22Rv1 (cell line): ENCODE results near the gene LIN7B.

Experiments
- ZFX ChIP-seq: fragments of 450-650 bp; IDR thresholded peaks from 2 replicates; pipeline ENCODE4 v1.6.1; 2017; ENCODE audit warnings: antibody characterized with exemption, borderline replicate concordance
- TF ChIP-seq, protein P1 (sequence below): fragments of 450-650 bp; IDR thresholded peaks from 2 replicates; pipeline ENCODE4 v1.5.1; 2017; ENCODE audit warnings: mild to moderate bottlenecking

DNA sequence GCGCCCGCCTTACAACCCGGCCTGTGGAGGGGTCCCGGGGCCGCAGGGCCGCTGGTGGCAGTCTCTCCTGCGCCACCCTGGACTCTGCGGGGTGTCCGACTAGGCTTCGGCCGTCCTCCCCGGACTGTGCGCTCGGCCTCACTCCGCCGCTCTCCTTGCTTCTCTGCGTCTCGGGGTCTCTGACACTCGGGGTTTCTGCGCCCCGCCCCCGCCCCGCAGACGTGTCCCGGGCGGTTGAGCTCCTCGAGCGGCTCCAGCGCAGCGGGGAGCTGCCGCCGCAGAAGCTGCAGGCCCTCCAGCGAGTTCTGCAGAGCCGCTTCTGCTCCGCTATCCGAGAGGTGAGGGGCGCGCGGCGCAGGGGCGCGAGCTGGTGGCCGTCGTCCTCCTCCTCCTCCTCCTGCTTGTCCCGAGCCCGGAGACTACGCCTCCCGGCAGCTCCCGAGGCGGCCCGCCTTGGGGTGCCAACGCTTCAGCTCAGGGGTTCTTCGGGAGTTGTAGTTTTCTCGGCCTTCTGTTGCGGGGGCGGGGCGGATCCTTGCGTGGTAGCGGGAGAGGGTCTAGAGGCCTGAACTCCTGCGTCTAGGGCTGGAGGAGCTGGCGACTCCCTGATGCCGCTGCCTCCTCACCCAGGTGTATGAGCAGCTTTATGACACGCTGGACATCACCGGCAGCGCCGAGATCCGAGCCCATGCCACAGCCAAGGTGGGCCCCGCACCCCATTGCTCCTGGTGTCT is 627 bp downstream of the LIN7B start:
- TF ChIP-seq, protein P1, sequence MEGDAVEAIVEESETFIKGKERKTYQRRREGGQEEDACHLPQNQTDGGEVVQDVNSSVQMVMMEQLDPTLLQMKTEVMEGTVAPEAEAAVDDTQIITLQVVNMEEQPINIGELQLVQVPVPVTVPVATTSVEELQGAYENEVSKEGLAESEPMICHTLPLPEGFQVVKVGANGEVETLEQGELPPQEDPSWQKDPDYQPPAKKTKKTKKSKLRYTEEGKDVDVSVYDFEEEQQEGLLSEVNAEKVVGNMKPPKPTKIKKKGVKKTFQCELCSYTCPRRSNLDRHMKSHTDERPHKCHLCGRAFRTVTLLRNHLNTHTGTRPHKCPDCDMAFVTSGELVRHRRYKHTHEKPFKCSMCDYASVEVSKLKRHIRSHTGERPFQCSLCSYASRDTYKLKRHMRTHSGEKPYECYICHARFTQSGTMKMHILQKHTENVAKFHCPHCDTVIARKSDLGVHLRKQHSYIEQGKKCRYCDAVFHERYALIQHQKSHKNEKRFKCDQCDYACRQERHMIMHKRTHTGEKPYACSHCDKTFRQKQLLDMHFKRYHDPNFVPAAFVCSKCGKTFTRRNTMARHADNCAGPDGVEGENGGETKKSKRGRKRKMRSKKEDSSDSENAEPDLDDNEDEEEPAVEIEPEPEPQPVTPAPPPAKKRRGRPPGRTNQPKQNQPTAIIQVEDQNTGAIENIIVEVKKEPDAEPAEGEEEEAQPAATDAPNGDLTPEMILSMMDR, result no peak
- TF ChIP-seq ZFX, result no peak
